ENCODE data around the gene PACRGL. TPM values are rescaled to one million over a fixed set of nuclear protein-coding genes. Genes with fewer than 3 reads are reported as not detected.

PACRGL gene
- total RNA-seq, 1 donor from 2014 or later: 15.2 TPM

DNA sequence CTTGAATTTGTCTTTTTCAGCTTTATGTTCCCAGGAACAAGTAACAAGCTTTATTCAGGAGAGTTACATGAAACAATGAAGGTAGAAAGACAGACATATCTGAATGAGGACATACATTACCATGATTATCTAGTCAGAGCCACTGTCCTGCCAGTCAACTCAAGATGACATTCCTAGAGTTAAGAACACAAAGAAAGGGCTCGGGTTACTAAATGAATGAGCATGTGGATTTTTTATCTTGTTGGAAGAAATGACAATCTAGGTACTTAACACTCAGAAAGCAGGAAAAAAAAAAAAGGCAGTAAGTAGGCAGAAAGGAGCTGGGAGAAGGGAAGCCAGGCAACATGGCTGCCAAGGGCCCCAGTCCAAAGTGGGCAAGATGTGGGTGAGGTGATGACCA, 28.0 kb upstream of the PACRGL start:
- TF ChIP-seq, protein P1, sequence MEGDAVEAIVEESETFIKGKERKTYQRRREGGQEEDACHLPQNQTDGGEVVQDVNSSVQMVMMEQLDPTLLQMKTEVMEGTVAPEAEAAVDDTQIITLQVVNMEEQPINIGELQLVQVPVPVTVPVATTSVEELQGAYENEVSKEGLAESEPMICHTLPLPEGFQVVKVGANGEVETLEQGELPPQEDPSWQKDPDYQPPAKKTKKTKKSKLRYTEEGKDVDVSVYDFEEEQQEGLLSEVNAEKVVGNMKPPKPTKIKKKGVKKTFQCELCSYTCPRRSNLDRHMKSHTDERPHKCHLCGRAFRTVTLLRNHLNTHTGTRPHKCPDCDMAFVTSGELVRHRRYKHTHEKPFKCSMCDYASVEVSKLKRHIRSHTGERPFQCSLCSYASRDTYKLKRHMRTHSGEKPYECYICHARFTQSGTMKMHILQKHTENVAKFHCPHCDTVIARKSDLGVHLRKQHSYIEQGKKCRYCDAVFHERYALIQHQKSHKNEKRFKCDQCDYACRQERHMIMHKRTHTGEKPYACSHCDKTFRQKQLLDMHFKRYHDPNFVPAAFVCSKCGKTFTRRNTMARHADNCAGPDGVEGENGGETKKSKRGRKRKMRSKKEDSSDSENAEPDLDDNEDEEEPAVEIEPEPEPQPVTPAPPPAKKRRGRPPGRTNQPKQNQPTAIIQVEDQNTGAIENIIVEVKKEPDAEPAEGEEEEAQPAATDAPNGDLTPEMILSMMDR (IDR thresholded peaks at IDR 0.05): no peak
- DNase-seq (no peak), ATAC-seq (no peak)
- no peak overlapping the region for H3K4me3 ChIP-seq
- H3K27me3 ChIP-seq (ENCODE audit: low read depth): no peaks in the 10 kb centered on the region
- intact Hi-C loops (cut with DNase I): no loop called here
- no peaks in the 10 kb centered on the region for H3K36me3 ChIP-seq
- H3K4me1 ChIP-seq: no peaks in the 10 kb centered on the region
- H3K9me3 ChIP-seq: no peaks in the 10 kb centered on the region
- no peak overlapping the region for H3K27ac ChIP-seq

- TF ChIP-seq, protein P1 (IDR thresholded peaks at IDR 0.05): no peak
- Histone ChIP-seq H3K27me3 (ENCODE audit: low read depth) (no peaks in the 10 kb centered on the region), H3K36me3 (no peaks in the 10 kb centered on the region), H3K4me3 (no peak overlapping the region), H3K9me3 (no peaks in the 10 kb centered on the region), H3K27ac (no peak overlapping the region), H3K4me1 (no peaks in the 10 kb centered on the region)
- DNase-seq: no peak
- no peak for ATAC-seq
- intact Hi-C loops (cut with DNase I): no loop called here
These were observed 24.5 kb upstream of the PACRGL start for GRCh38 chr4:20675786-20676185.

DNA sequence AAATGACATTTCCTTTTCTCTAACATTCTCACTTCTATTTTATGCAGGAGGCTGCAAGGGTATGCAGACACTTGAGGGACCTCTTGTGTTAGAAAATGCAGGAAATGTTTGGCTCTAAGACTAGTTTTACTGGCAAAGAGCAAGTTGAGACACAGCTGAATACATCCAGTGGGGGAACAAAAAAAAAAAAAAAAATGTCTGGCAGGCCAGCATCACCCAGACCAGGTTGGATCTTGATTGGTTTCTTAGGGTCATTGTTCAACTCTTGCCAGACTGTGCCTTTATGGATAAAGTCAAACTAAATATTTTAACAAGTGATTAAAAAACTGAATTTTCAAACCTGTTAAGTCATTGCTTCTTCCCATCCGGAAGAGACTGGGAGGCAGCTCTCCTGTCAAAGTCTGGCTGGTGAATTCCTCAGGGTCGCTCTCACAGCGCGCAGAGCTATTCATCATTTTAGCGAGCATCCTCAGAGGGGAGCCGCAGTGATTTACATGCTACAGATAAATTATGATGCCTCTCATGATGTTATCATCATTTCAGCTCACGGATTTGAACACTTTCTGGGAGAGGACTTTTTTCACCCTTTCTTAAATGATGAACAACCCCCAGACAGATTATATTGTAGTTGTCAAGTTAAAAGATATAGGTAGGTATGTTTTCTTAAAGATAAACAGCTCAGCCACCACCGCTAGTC, 23.6 kb upstream of the PACRGL start:
- ATAC-seq (no peak), DNase-seq (no peak)
- no peaks in the 10 kb centered on the region for H3K27me3 ChIP-seq (ENCODE audit: low read depth)
- H3K4me1 ChIP-seq: no peaks in the 10 kb centered on the region
- H3K27ac ChIP-seq: no peak overlapping the region
- no peaks in the 10 kb centered on the region for H3K9me3 ChIP-seq
- intact Hi-C loops (cut with DNase I): no loop called here
- no peaks in the 10 kb centered on the region for H3K36me3 ChIP-seq
- TF ChIP-seq, protein P1 (IDR thresholded peaks at IDR 0.05): no peak
- no peak overlapping the region for H3K4me3 ChIP-seq

- Histone ChIP-seq H3K9me3 (no peaks in the 10 kb centered on the region), H3K36me3 (no peaks in the 10 kb centered on the region), H3K27ac (no peak overlapping the region), H3K27me3 (ENCODE audit: low read depth) (no peaks in the 10 kb centered on the region), H3K4me1 (no peaks in the 10 kb centered on the region), H3K4me3 (no peak overlapping the region)
- intact Hi-C loops (cut with DNase I): no loop called here
- ATAC-seq (peak; percentile 24 to 53), DNase-seq (no peak)
- TF ChIP-seq, protein P1 (IDR thresholded peaks at IDR 0.05): no peak
These were observed 21.9 kb upstream of the PACRGL start for GRCh38 chr4:20678400-20678799.

DNA sequence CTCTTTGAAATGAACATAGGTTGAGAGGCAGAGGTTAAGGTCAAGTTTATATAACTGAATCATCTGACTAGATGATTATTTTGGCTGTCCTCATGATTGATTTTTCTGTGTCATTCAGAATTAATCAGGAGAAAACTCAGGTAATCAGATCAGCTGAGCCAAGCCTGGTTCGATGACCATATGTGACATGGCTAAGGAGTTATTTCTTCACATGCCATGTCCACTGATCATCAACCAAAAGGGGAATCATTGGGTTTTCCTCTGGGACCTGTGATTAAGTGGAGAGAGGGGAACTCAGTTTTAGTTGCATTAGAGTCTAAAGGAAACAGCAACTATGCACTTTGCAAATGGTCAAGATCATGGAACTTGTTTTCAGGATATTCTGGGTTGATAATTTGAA, 20.3 kb upstream of the PACRGL start:
- Histone ChIP-seq H3K27me3 (ENCODE audit: low read depth) (no peaks in the 10 kb centered on the region), H3K27ac (no peak overlapping the region), H3K4me3 (no peak overlapping the region), H3K4me1 (no peaks in the 10 kb centered on the region), H3K36me3 (no peaks in the 10 kb centered on the region), H3K9me3 (no peaks in the 10 kb centered on the region)
- ATAC-seq (no peak), DNase-seq (no peak)
- TF ChIP-seq, protein P1 (IDR thresholded peaks at IDR 0.05): no peak
- intact Hi-C loops (cut with DNase I): loop anchor here (10.0 kb wide), 1 partner anchor 255 kb away; no protein-coding TSS in a partner anchor

Measured in lower lobe of right lung (tissue), 2 donors.